Cardiac muscle cell (in vitro differentiated cells and primary cell): ENCODE data around the gene KLHDC4. TPM values are rescaled to one million over a fixed set of nuclear protein-coding genes. Genes with fewer than 3 reads are reported as not detected.

Experiments used
- DNase-seq, 2 donors: peaks; one replicate each; pipeline versions ENCODE4 v3.0.0 to v3.0.0-alpha.2; 2010 to 2017; ENCODE audit warnings: low read depth in 1 of 2, low spot score in 1 of 2
- H3K27ac ChIP-seq: fragments of 200-600 bp; sonication (generic); 2 replicates; pipeline ENCODE4 v1.5.1; 2016
- H3K27me3 ChIP-seq: fragments of 200-600 bp; sonication (generic); 2 replicates; pipeline ENCODE4 v1.6.0; 2016; ENCODE audit warnings: control low read depth
- H3K36me3 ChIP-seq: fragments of 200-600 bp; sonication (generic); 2 replicates; pipeline ENCODE4 v1.5.1; 2016; ENCODE audit warnings: control low read depth
- H3K4me1 ChIP-seq: fragments of 200-600 bp; sonication (generic); 2 replicates; pipeline ENCODE4 v1.8.1; 2017; ENCODE audit warnings: low read depth, mild to moderate bottlenecking, mixed run types
- H3K4me3 ChIP-seq: fragments of 200-600 bp; sonication (generic); 2 replicates; pipeline ENCODE4 v1.5.1; 2016; ENCODE audit warnings: mild to moderate bottlenecking
- H3K9me3 ChIP-seq: fragments of 200-600 bp; sonication (generic); 2 replicates; pipeline ENCODE4 v1.5.1; 2017; ENCODE audit warnings: low read depth, mild to moderate bottlenecking, control low read depth
- CTCF ChIP-seq: IDR thresholded peaks from 2 replicates; pipeline ENCODE4 v1.5.1; 2012; ENCODE audit warnings: low read depth, mild to moderate bottlenecking, low read length
- polyA plus RNA-seq: library from polyadenylated mRNA; unstranded; fragments of >200 nt; fragmentation: Nextera tagmentation; extraction: Ambion mirVana; gene quantifications from 2 replicates; pipeline ENCODE4 v1.2.1, GENCODE V29; 2016
- total RNA-seq: library from RNA; depleted of rRNA; stranded (reverse); fragments of >200 nt; gene quantifications from 2 replicates; pipeline ENCODE4 v1.2.3, GENCODE V29; 2016

Gene KLHDC4
- total and polyA plus RNA-seq, 2 experiments from 2014 or later = 13.7 to 18.0 TPM

- Histone ChIP-seq H3K4me1 (peaks cover 2% of the 10 kb centered on the region), H3K9me3 (no peaks in the 10 kb centered on the region), H3K4me3 (no peak overlapping the region), H3K27ac (no peak overlapping the region), H3K36me3 (peaks cover 5% of the 10 kb centered on the region), H3K27me3 (no peaks in the 10 kb centered on the region)
- no peak for DNase-seq
- no peak for TF ChIP-seq CTCF
These were observed 52.1 kb downstream of the KLHDC4 start for GRCh38 chr16:87713451-87714229.

- Histone ChIP-seq H3K36me3 (peaks cover 7% of the 10 kb centered on the region), H3K27ac (no peak overlapping the region), H3K4me3 (no peak overlapping the region), H3K27me3 (no peaks in the 10 kb centered on the region), H3K9me3 (no peaks in the 10 kb centered on the region), H3K4me1 (peaks cover 4% of the 10 kb centered on the region)
- no peak for DNase-seq
- no peak for TF ChIP-seq CTCF
These were observed 53.5 kb downstream of the KLHDC4 start for GRCh38 chr16:87712184-87712762.

- no peak for TF ChIP-seq CTCF
- peaks cover 7% of the 10 kb centered on the region for H3K36me3 ChIP-seq
- H3K9me3 ChIP-seq = no peaks in the 10 kb centered on the region
- no peak overlapping the region for H3K27ac ChIP-seq
- H3K4me1 ChIP-seq = peaks cover 9% of the 10 kb centered on the region
- H3K27me3 ChIP-seq = no peaks in the 10 kb centered on the region
- H3K4me3 ChIP-seq = no peak overlapping the region
- DNase-seq = no peak
These were observed 54.9 kb downstream of the KLHDC4 start for GRCh38 chr16:87710887-87711286.

- peaks cover 13% of the 10 kb centered on the region for H3K4me1 ChIP-seq
- H3K27ac ChIP-seq = no peak overlapping the region
- no peak for DNase-seq
- H3K9me3 ChIP-seq = no peaks in the 10 kb centered on the region
- H3K4me3 ChIP-seq = no peak overlapping the region
- H3K27me3 ChIP-seq = no peaks in the 10 kb centered on the region
- TF ChIP-seq CTCF = no peak
- peaks cover 7% of the 10 kb centered on the region for H3K36me3 ChIP-seq
These were observed 56.1 kb downstream of the KLHDC4 start for GRCh38 chr16:87709677-87710076.

GRCh38 chr16:87708881-87709638 is 56.7 kb downstream of the KLHDC4 start:
- peak in 1 of 2 donors; percentile 39 for DNase-seq
- Histone ChIP-seq H3K4me1 (peaks cover 13% of the 10 kb centered on the region), H3K36me3 (peaks cover 7% of the 10 kb centered on the region)

More at GRCh38 chr16:87708881-87709638, 56.7 kb downstream of the KLHDC4 start:
- no peak for TF ChIP-seq CTCF
- Histone ChIP-seq H3K9me3 (no peaks in the 10 kb centered on the region), H3K27ac (no peak overlapping the region), H3K4me3 (no peak overlapping the region), H3K27me3 (no peaks in the 10 kb centered on the region)
